T-helper 17 cell (primary cell): ENCODE measurements around the gene DMRT2. TPM values are rescaled to one million over a fixed set of nuclear protein-coding genes. Genes with fewer than 3 reads are reported as not detected.

Source experiments
- ATAC-seq: fragments of 150-1000 bp; cut with Tn5 transposase; 2 replicates; pipeline ENCODE4 v1.10.0; 2021; ENCODE audit warnings: mild to moderate bottlenecking, moderate library complexity
- DNase-seq, 3 donors: peaks; one replicate each; pipeline versions ENCODE4 v3.0.0 to v3.0.0-alpha.2; 2020 to 2021
- H3K9me3 ChIP-seq: one replicate; pipeline ENCODE4 v1.7.0; 2013; ENCODE audit warnings: low read length, mild to moderate bottlenecking; ENCODE audit not compliant: control insufficient read depth, poor library complexity, severe bottlenecking
- H3K27ac Mint-ChIP-seq: one replicate; pipeline ENCODE4 v1.8.0; 2022; ENCODE audit warnings: mild to moderate bottlenecking, moderate library complexity, mixed read lengths
- H3K27me3 Mint-ChIP-seq: one replicate; pipeline ENCODE4 v1.8.0; 2022; ENCODE audit warnings: mixed read lengths
- H3K36me3 Mint-ChIP-seq: one replicate; pipeline ENCODE4 v1.8.0; 2022; ENCODE audit warnings: low read depth, mixed read lengths
- H3K4me1 Mint-ChIP-seq: one replicate; pipeline ENCODE4 v1.8.0; 2022; ENCODE audit warnings: mild to moderate bottlenecking, mixed read lengths
- H3K4me3 Mint-ChIP-seq: one replicate; pipeline ENCODE4 v1.8.0; 2022; ENCODE audit warnings: mild to moderate bottlenecking, moderate library complexity, mixed read lengths
- total RNA-seq, 4 donors: library from RNA in 2 of 4; stranded (reverse) in 2 of 4; gene quantifications; one replicate each; pipeline ENCODE4 v1.2.3 and lab custom pipeline; 2022 to 2026

DMRT2 gene
- total RNA-seq, 2 donors from 2014 or later = not detected

DNA sequence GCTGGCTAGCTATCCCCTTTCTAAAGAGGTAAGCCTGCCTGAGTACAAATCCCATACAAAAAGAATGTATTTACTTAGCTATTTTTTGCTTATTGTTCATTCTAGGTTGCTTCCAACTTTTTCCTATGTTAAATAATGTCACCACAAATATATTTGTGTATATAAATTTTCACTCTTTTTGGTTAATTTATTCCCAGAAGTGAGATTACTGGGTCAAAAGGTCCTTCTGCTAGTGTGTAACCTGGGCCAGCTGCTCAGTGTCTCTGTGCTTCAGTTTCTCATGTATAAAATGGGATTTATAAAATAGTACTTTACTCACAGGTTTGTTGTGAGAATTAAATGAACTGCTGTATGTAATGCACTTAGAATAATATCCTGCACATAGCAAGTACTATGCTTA is 23.9 kb upstream of the DMRT2 start:
- no peaks in the 10 kb centered on the region for H3K9me3 ChIP-seq
- H3K4me1 Mint-ChIP-seq = no peaks in the 10 kb centered on the region
- DNase-seq (no peak), ATAC-seq (no peak)
- H3K36me3 Mint-ChIP-seq = no peaks in the 10 kb centered on the region
- no peak overlapping the region for H3K4me3 Mint-ChIP-seq
- H3K27me3 Mint-ChIP-seq = peaks cover 56% of the 10 kb centered on the region
- H3K27ac Mint-ChIP-seq = no peak overlapping the region

GRCh38 chr9:1028501-1029190 is 21.5 kb upstream of the DMRT2 start:
- ATAC-seq = no peak
- H3K27me3 Mint-ChIP-seq = peaks cover 67% of the 10 kb centered on the region

GRCh38 chr9:1031951-1032601 is 18.1 kb upstream of the DMRT2 start:
- H3K36me3 Mint-ChIP-seq = no peaks in the 10 kb centered on the region
- peaks cover 34% of the 10 kb centered on the region for H3K27me3 Mint-ChIP-seq
- no peak for ATAC-seq

More at GRCh38 chr9:1028501-1029190, 21.5 kb upstream of the DMRT2 start:
- H3K4me3 Mint-ChIP-seq = no peak overlapping the region
- H3K9me3 ChIP-seq = no peaks in the 10 kb centered on the region
- H3K27ac Mint-ChIP-seq = no peak overlapping the region
- no peaks in the 10 kb centered on the region for H3K36me3 Mint-ChIP-seq
- no peaks in the 10 kb centered on the region for H3K4me1 Mint-ChIP-seq
- DNase-seq = no peak

DNA sequence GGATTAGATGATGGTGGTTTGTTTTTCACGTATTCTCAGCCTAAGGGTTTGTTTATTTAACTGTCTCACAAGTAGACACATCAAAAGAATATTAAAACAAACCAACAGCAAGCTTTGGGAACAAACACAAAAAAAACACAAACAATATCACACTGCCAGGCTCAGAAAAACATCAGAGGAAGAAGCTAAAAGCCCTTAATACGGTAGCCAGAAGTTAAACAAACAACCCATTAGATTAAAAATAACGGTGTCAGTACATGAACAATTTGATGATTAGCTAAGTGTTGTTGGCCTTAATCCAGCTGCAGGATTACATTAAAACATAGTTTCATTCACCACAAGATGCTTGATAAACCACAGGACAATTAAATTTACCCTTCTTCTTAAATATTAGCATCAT is 15.9 kb upstream of the DMRT2 start:
- no peak for DNase-seq
- H3K27me3 Mint-ChIP-seq = peaks cover 38% of the 10 kb centered on the region
- no peak overlapping the region for H3K27ac Mint-ChIP-seq
- ATAC-seq = no peak
- H3K4me3 Mint-ChIP-seq = no peak overlapping the region
- no peaks in the 10 kb centered on the region for H3K4me1 Mint-ChIP-seq
- no peaks in the 10 kb centered on the region for H3K36me3 Mint-ChIP-seq
- no peaks in the 10 kb centered on the region for H3K9me3 ChIP-seq

More at GRCh38 chr9:1031951-1032601, 18.1 kb upstream of the DMRT2 start:
- no peak for DNase-seq
- H3K9me3 ChIP-seq = no peaks in the 10 kb centered on the region
- Mint-ChIP-seq H3K27ac (no peak overlapping the region), H3K4me3 (no peak overlapping the region), H3K4me1 (no peaks in the 10 kb centered on the region)

GRCh38 chr9:1039589-1039988 is 10.6 kb upstream of the DMRT2 start:
- Mint-ChIP-seq H3K36me3 (peaks cover 2% of the 10 kb centered on the region), H3K4me1 (peaks cover 2% of the 10 kb centered on the region), H3K4me3 (no peak overlapping the region), H3K27me3 (peaks cover 52% of the 10 kb centered on the region), H3K27ac (no peak overlapping the region)
- DNase-seq (no peak), ATAC-seq (no peak)
- H3K9me3 ChIP-seq = no peaks in the 10 kb centered on the region

DNA sequence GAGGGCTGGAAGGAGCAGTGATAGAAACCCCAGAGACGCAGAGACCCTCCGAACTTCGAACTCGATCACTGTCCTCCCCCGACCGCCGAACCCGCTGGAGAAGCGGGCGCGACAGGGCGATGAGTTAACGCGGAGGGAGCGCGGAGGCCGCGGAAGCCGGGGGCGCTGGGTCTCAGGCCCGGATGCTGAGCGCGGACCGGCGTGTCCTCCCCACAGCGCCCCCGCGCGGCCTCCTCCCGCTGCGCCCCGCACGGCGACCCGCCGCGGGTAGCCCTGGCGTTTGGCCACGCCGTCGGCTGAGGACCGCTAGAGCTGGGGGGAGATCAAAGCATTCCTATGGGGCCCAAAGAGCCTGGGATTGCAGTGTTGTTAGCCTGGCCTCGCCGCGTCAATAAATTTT is 7.7 kb upstream of the DMRT2 start:
- Mint-ChIP-seq H3K4me1 (peaks cover 15% of the 10 kb centered on the region), H3K36me3 (peaks cover 2% of the 10 kb centered on the region), H3K4me3 (peak overlapping the region; percentile 31), H3K27ac (no peak overlapping the region), H3K27me3 (peaks cover 71% of the 10 kb centered on the region)
- peak; percentile 39 for ATAC-seq
- peaks cover 4% of the 10 kb centered on the region for H3K9me3 ChIP-seq
- no peak for DNase-seq

DNA sequence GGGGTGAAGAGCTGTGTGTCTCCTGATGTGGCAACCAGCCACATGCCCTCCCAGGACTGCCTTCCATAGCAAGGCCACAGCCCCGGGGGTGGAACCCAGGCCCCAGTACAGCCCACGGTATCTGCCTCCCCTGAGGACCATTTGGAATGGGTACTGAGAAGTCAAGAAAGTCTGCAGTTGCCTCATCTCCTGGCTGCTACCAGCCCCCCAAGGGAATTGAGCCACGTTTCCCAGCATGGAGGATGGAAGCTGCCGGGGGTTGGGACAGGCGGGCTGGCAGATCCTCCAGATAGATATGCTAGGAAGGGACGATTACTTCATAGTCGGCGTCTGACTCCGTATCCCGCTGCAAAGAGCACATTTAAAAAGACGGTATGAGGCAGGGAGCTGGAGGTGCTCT is 5.5 kb upstream of the DMRT2 start:
- Mint-ChIP-seq H3K4me3 (peak overlapping the region; percentile 1), H3K27ac (no peak overlapping the region), H3K4me1 (peaks cover 26% of the 10 kb centered on the region), H3K36me3 (peaks cover 6% of the 10 kb centered on the region), H3K27me3 (peaks cover 76% of the 10 kb centered on the region)
- no peak for ATAC-seq
- no peak for DNase-seq
- peaks cover 4% of the 10 kb centered on the region for H3K9me3 ChIP-seq

DNA sequence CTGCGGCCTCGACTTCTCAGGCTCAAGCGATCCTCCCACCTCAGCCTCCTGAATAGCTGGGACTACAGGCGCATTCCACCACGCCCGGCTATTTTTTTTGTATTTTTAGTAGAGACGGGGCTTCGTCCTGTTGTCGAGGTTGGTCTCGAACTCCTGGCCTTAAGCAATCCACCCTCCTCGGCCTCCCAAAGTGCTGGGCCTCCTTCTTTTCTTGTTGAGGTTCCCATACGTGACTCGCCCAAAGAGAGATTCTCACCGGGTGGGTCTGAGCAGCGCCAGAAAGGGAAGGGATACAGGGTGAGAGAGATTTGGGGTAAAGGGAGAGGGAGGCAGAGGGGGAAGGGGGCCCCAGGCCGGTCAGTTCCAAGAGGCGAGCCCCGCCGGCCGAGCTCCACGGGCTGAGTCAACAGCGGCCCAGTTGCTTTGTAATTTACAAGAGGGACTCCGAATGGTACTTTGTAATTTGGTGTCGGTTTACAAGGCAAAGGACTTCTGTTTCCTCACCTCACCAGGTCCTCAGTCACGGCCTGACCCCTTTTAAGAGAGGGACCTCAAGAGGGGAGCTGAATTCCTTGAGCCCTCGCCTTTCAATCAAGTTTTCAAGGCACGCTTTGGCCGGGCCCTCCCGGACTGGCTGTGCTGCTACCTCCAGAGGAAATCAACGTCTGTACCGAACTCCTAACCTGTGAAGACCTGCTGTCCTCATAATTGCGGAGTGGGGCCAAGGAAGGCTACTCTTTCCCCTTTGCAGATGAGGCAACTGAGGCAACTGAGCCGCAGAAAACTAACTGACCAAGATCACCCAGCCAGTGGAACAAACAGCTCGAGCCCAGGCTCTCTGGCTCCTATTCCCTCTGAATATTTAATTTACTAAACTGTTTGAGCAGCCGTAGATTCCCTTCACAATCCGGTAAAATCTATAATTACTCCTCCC is 3.3 kb upstream of the DMRT2 start:
- no peak overlapping the region for H3K27ac Mint-ChIP-seq
- DNase-seq (no peak), ATAC-seq (no peak)
- peaks cover 4% of the 10 kb centered on the region for H3K9me3 ChIP-seq
- H3K4me1 Mint-ChIP-seq = peaks cover 28% of the 10 kb centered on the region
- peaks cover 7% of the 10 kb centered on the region for H3K36me3 Mint-ChIP-seq
- peak overlapping the region; percentile 92 for H3K4me3 Mint-ChIP-seq
- peaks cover 81% of the 10 kb centered on the region for H3K27me3 Mint-ChIP-seq

- Mint-ChIP-seq H3K4me3 (peak overlapping the region; percentile 92), H3K27ac (peak overlapping the region; percentile 29), H3K36me3 (peaks cover 7% of the 10 kb centered on the region), H3K27me3 (peaks cover 84% of the 10 kb centered on the region), H3K4me1 (peaks cover 35% of the 10 kb centered on the region)
- peaks cover 4% of the 10 kb centered on the region for H3K9me3 ChIP-seq
- ATAC-seq = peak; percentile 34
- DNase-seq = no peak
These were observed 2.4 kb upstream of the DMRT2 start for GRCh38 chr9:1047591-1048230.

DNA sequence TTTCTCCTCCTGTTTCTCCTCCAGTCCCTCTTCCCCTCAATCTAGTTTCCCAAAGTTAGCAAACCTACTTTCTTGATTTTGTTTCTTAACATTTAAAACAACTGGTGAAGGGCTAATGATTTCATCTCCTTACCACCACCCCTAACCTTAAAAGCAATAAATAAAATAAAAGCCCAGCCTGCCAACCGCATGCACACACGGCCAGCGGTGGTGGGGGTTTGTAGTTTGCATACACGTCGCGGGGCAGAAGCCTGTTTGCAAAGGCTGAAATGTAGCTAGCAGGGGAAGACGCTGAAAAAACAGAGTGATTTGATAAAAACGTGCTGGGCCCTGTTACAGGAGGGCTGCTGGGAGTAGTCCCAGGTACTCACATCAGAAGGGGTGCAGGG is 1.9 kb upstream of the DMRT2 start:
- DNase-seq (no peak), ATAC-seq (peak; percentile 14)
- Mint-ChIP-seq H3K27ac (peak overlapping the region; percentile 29), H3K4me3 (peak overlapping the region; percentile 92), H3K36me3 (peaks cover 7% of the 10 kb centered on the region), H3K27me3 (peaks cover 85% of the 10 kb centered on the region), H3K4me1 (peaks cover 37% of the 10 kb centered on the region)
- H3K9me3 ChIP-seq = peaks cover 4% of the 10 kb centered on the region

DNA sequence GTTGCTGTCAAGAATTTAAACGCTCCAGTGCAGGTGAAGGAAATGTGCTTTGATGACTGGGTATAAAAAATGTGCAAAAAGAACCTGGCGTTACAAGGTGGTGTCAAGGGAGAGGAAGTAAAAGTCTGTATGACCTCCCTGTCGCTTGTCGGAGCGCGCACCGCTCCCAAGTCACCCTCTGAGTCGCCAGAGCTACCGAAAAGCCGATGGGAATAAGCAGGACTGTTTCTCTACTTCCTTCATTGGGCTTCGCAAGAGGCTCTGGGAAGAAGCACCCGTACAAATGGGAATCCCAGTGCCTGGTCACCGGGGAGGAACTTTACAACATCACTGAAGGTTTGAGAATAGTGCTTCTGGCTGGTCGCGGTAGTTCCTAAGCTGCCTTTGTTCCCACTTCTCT is 1.3 kb upstream of the DMRT2 start:
- H3K4me3 Mint-ChIP-seq = peak overlapping the region; percentile 92
- H3K9me3 ChIP-seq = peaks cover 4% of the 10 kb centered on the region
- DNase-seq = no peak

GRCh38 chr9:1049641-1050040 is 516 bp upstream of the DMRT2 start:
- Mint-ChIP-seq H3K27me3 (peaks cover 82% of the 10 kb centered on the region), H3K4me3 (peak overlapping the region; percentile 73), H3K27ac (peak overlapping the region; percentile 29), H3K4me1 (peaks cover 37% of the 10 kb centered on the region), H3K36me3 (peaks cover 7% of the 10 kb centered on the region)
- DNase-seq (no peak), ATAC-seq (no peak)
- H3K9me3 ChIP-seq = peaks cover 4% of the 10 kb centered on the region

More for the DNA sequence above, 1.3 kb upstream of the DMRT2 start:
- peak overlapping the region; percentile 29 for H3K27ac Mint-ChIP-seq
- ATAC-seq = no peak
- peaks cover 7% of the 10 kb centered on the region for H3K36me3 Mint-ChIP-seq
- peaks cover 37% of the 10 kb centered on the region for H3K4me1 Mint-ChIP-seq
- peaks cover 85% of the 10 kb centered on the region for H3K27me3 Mint-ChIP-seq

GRCh38 chr9:1051210-1051583 is 1.0 kb downstream of the DMRT2 start:
- DNase-seq (no peak), ATAC-seq (no peak)
- peaks cover 85% of the 10 kb centered on the region for H3K27me3 Mint-ChIP-seq
- H3K27ac Mint-ChIP-seq = no peak overlapping the region
- H3K4me1 Mint-ChIP-seq = peaks cover 33% of the 10 kb centered on the region
- peak overlapping the region; percentile 66 for H3K4me3 Mint-ChIP-seq
- H3K9me3 ChIP-seq = peaks cover 4% of the 10 kb centered on the region
- peaks cover 7% of the 10 kb centered on the region for H3K36me3 Mint-ChIP-seq
